A549 (cell line): ENCODE measurements around the gene TEX2. TPM values are rescaled to one million over a fixed set of nuclear protein-coding genes. Genes with fewer than 3 reads are reported as not detected.
"Not testable (repeated sequence)": the region's sequence is repeated elsewhere in the genome, so short reads cannot be mapped to it uniquely, and the experiment has no call there.

Source experiments
- ATAC-seq, 2 experiments: fragments of 200-7000 bp in 1 of 2; fragments of >200 bp in 1 of 2; cut with Nextera tagmentation in 1 of 2; cut with Tn5 transposase in 1 of 2; 3 replicates each; pipeline versions ENCODE4 v1.8.0 to v1.9.1; 2018 to 2020; ENCODE audit warnings: mild to moderate bottlenecking in 1 of 2, moderate library complexity in 1 of 2
- CTCF ChIA-PET: fragments of 300-600 bp; sonication (Branson Sonifier 250); formaldehyde crosslinking; extraction: SDS; loops from one replicate; lab custom pipeline; 2021; ENCODE audit warnings: antibody characterized with exemption, inconsistent platforms; lab: Yijun Ruan, JAX
- POLR2A ChIA-PET: fragments of 350-600 bp; formaldehyde crosslinking; extraction: SDS; loops from one replicate; lab custom pipeline; 2021; ENCODE audit warnings: antibody characterized with exemption, inconsistent platforms; lab: Yijun Ruan, JAX
- DNase-seq, 2 experiments: peaks; one replicate each; pipeline versions ENCODE4 v3.0.0 to v3.0.0-alpha.2; 2011 to 2016; ENCODE audit warnings: low read depth in 1 of 2, low spot score in 1 of 2
- FAIRE-seq: peaks from 2 replicates; lab custom pipeline; 2011; peaks lifted over from hg19 to GRCh38; lab: Jason Lieb, UNC
- H3K27ac ChIP-seq, 2 experiments: fragments of >200 bp; sonication (Bioruptor Twin); formaldehyde crosslinking; 3 replicates each; pipeline ENCODE4 v1.5.1; 2016 to 2017
- H3K4me1 ChIP-seq: fragments of >200 bp; sonication (Bioruptor Twin); formaldehyde crosslinking; 3 replicates; pipeline ENCODE4 v1.6.1; 2016
- H3K4me2 ChIP-seq: fragments of >200 bp; sonication (Bioruptor Twin); formaldehyde crosslinking; 3 replicates; pipeline ENCODE4 v1.6.1; 2016
- H3K4me3 ChIP-seq: fragments of >200 bp; sonication (Bioruptor Twin); formaldehyde crosslinking; 3 replicates; pipeline ENCODE4 v1.5.1; 2016
- H3K9me3 ChIP-seq: fragments of >200 bp; sonication (Bioruptor Twin); formaldehyde crosslinking; 3 replicates; pipeline ENCODE4 v1.6.1; 2016
- ATOH8 ChIP-seq: fragments of 250-450 bp; sonication (Bioruptor Pico); IDR thresholded peaks from 2 replicates; pipeline ENCODE4 v1.5.0; 2020; ENCODE audit warnings: low read depth, mild to moderate bottlenecking, moderate library complexity
- BHLHE40 ChIP-seq: IDR thresholded peaks from 2 replicates; pipeline ENCODE4 v1.6.1; 2012; ENCODE audit warnings: low read depth, low read length, inconsistent platforms
- CBX2 ChIP-seq: fragments of 200-600 bp; sonication (generic); IDR thresholded peaks from 2 replicates; pipeline ENCODE4 v1.6.1; 2016; ENCODE audit warnings: low read depth, mild to moderate bottlenecking, borderline replicate concordance
- CHD2 ChIP-seq: fragments of 150-350 bp; IDR thresholded peaks from 2 replicates; pipeline ENCODE4 v1.6.1; 2014; ENCODE audit warnings: low read length; ENCODE audit not compliant: partially characterized antibody
- CHD4 ChIP-seq: fragments of 200-600 bp; sonication (generic); IDR thresholded peaks from 2 replicates; pipeline ENCODE4 v1.6.1; 2016; ENCODE audit warnings: antibody characterized with exemption, mild to moderate bottlenecking, borderline replicate concordance
- FOSB ChIP-seq: fragments of 250-450 bp; sonication (Bioruptor Pico); IDR thresholded peaks from 2 replicates; pipeline ENCODE4 v1.5.0; 2020; ENCODE audit warnings: mild to moderate bottlenecking, moderate library complexity
- FOXS1 ChIP-seq: fragments of 250-450 bp; sonication (Bioruptor Pico); IDR thresholded peaks from 2 replicates; pipeline ENCODE4 v1.5.0; 2020; ENCODE audit warnings: mild to moderate bottlenecking, moderate library complexity
- HDAC2 ChIP-seq: fragments of 200-600 bp; sonication (generic); IDR thresholded peaks from 2 replicates; pipeline ENCODE4 v1.6.1; 2016
- HES2 ChIP-seq: fragments of >200 bp; sonication (Bioruptor Twin); formaldehyde crosslinking; IDR thresholded peaks from 2 replicates; pipeline ENCODE4 v1.6.1; 2016
- HEYL ChIP-seq: fragments of 250-450 bp; sonication (Bioruptor Pico); IDR thresholded peaks from 2 replicates; pipeline ENCODE4 v1.8.0; 2021; ENCODE audit warnings: mild to moderate bottlenecking, moderate library complexity
- HOXB5 ChIP-seq: fragments of 250-450 bp; sonication (Bioruptor Pico); IDR thresholded peaks from 2 replicates; pipeline ENCODE4 v1.5.0; 2020; ENCODE audit warnings: mild to moderate bottlenecking, moderate library complexity
- JUNB ChIP-seq: fragments of >200 bp; sonication (Bioruptor Twin); formaldehyde crosslinking; IDR thresholded peaks from 2 replicates; pipeline ENCODE4 v1.6.1; 2016
- KDM1A ChIP-seq: fragments of 200-600 bp; sonication (generic); IDR thresholded peaks from 2 replicates; pipeline ENCODE4 v1.6.1; 2016; ENCODE audit warnings: low read depth, mild to moderate bottlenecking
- KDM5A ChIP-seq: fragments of 200-600 bp; sonication (generic); IDR thresholded peaks from 2 replicates; pipeline ENCODE4 v1.6.1; 2016; ENCODE audit warnings: antibody characterized with exemption, mild to moderate bottlenecking
- MAX ChIP-seq: IDR thresholded peaks from 2 replicates; pipeline ENCODE4 v1.6.1; 2012
- MAZ ChIP-seq: fragments of 150-350 bp; IDR thresholded peaks from 2 replicates; pipeline ENCODE4 v1.6.1; 2014; ENCODE audit warnings: antibody characterized with exemption, low read depth, low read length, borderline replicate concordance
- MYC ChIP-seq: IDR thresholded peaks from 2 replicates; pipeline ENCODE4 v1.6.1; 2012; ENCODE audit warnings: mild to moderate bottlenecking, inconsistent platforms, low read length, improper control_type of control experiment, borderline replicate concordance
- NPAS2 ChIP-seq: fragments of 250-450 bp; sonication (Bioruptor Pico); IDR thresholded peaks from 2 replicates; pipeline ENCODE4 v1.8.0; 2022; ENCODE audit warnings: mild to moderate bottlenecking, moderate library complexity, borderline replicate concordance
- NR3C1 ChIP-seq: fragments of >200 bp; sonication (Bioruptor Twin); formaldehyde crosslinking; IDR thresholded peaks from 3 replicates; pipeline ENCODE4 v1.6.1; 2017
- POLR2A ChIP-seq: IDR thresholded peaks from 2 replicates; pipeline ENCODE4 v1.6.1; 2012; ENCODE audit warnings: mild to moderate bottlenecking, low read length
- POLR2AphosphoS2 ChIP-seq: conservative IDR thresholded peaks from 2 replicates; pipeline ENCODE4 v1.6.1; 2012; ENCODE audit warnings: low read length, improper control_type of control experiment, inconsistent platforms
- RAD21 ChIP-seq, 2 experiments: fragments of >200 bp in 1 of 2; sonication (Bioruptor Twin) in 1 of 2; formaldehyde crosslinking in 1 of 2; IDR thresholded peaks in 1 of 2; conservative IDR thresholded peaks in 1 of 2; 2 replicates in 1 of 2; 3 replicates in 1 of 2; pipeline ENCODE4 v1.6.1; 2012 to 2018; ENCODE audit warnings: inconsistent platforms in 1 of 2
- REST ChIP-seq: fragments of 200-600 bp; sonication (generic); IDR thresholded peaks from 2 replicates; pipeline ENCODE4 v1.6.1; 2016; ENCODE audit warnings: antibody characterized with exemption, mild to moderate bottlenecking, moderate library complexity
- SREBF2 ChIP-seq: fragments of 450-650 bp; IDR thresholded peaks from 2 replicates; pipeline ENCODE4 v1.6.1; 2014; ENCODE audit warnings: mild to moderate bottlenecking, moderate library complexity
- WGBS: methylation state at CpG from one replicate; pipeline ENCODE4 v1.1.6; 2017; ENCODE audit errors: missing lambda C conversion rate; 5-methylcytosine and 5-hydroxymethylcytosine counted together
- polyA plus RNA-seq, 4 experiments: library from polyadenylated mRNA; depleted of rRNA in 3 of 4; stranded (reverse); fragments of >200 nt; fragmentation: RNase III in 1 of 4; extraction: RNeasy Plus Mini Kit Qiagen cat#74134 plus additional on column Dnase treatment in 1 of 4; gene quantifications; 2 replicates in 3 of 4; 3 replicates in 1 of 4; pipeline ENCODE4 v1.2.3, GENCODE V29; 2011 to 2017

The TEX2 gene
- polyA plus RNA-seq, 2 of the 4 experiments (the other 2 are of a cell fraction) = 9.3 to 16.2 TPM

- H3K27ac ChIP-seq = no peak overlapping the region
- H3K4me1 ChIP-seq = peaks cover 53% of the 10 kb centered on the region
- no peak overlapping the region for H3K4me3 ChIP-seq
- CTCF ChIA-PET = interaction anchor here (1.2 to 29.0 kb wide), 5 partner anchors 9 to 220 kb away, joined by 3 to 863 read pairs (median 3); no protein-coding TSS in a partner anchor
- FAIRE-seq (no peak), DNase-seq (no peak)
- no peaks in the 10 kb centered on the region for H3K9me3 ChIP-seq
- POLR2A ChIA-PET = no interaction called here
- TF ChIP-seq POLR2AphosphoS2 (no peak), RAD21 (conservative IDR thresholded peaks at IDR 0.05 in 1 of 2, IDR thresholded peaks at IDR 0.05 in 1 of 2) (no peak), CHD2 (no peak), HDAC2 (no peak), ATOH8 (CRISPR knock-in tag) (no peak)
- TF ChIP-seq, all 56 proteins: peak for 0
- no peak for ATAC-seq
- WGBS = 93% methylated on average over 3 of the region's 3 CpGs
- H3K4me2 ChIP-seq = no peak overlapping the region
Measured at GRCh38 chr17:64124609-64125008, 138.5 kb downstream of the TEX2 start.

GRCh38 chr17:64123114-64123513 lies 139.9 kb downstream of the TEX2 start:
- FAIRE-seq = no peak
- no peak for DNase-seq
- ATAC-seq = no peak
- ChIA-PET CTCF (interaction anchor here (1.1 to 29.0 kb wide), 4 partner anchors 10 to 92 kb away, joined by 3 to 863 read pairs (median 11); no protein-coding TSS in a partner anchor), POLR2A (no interaction called here)
- Histone ChIP-seq H3K4me1 (peaks cover 58% of the 10 kb centered on the region), H3K4me2 (peak overlapping the region; percentile 29), H3K9me3 (no peaks in the 10 kb centered on the region), H3K4me3 (no peak overlapping the region), H3K27ac (no peak overlapping the region)
- 69% methylated on average over 4 of the region's 4 CpGs for WGBS
- no peak for TF ChIP-seq CBX2
- TF ChIP-seq SREBF2 = no peak
- no peak for TF ChIP-seq MAZ
- no peak for TF ChIP-seq MYC
- TF ChIP-seq ATOH8 (CRISPR knock-in tag) = no peak
- no peak for TF ChIP-seq JUNB
- TF ChIP-seq POLR2A = no peak
- TF ChIP-seq CHD4 = no peak
- TF ChIP-seq MAX = no peak
- no peak for TF ChIP-seq HEYL (CRISPR knock-in tag)
- no peak for TF ChIP-seq HES2
- no peak for TF ChIP-seq NPAS2 (CRISPR knock-in tag)
- no peak for TF ChIP-seq REST
- TF ChIP-seq FOXS1 (CRISPR knock-in tag) = no peak
- TF ChIP-seq HOXB5 (CRISPR knock-in tag) = no peak
- no peak for TF ChIP-seq BHLHE40
- no peak for TF ChIP-seq KDM5A
- TF ChIP-seq FOSB = no peak
- TF ChIP-seq KDM1A = no peak
- no peak for TF ChIP-seq NR3C1

- ChIA-PET POLR2A (interaction anchor here (0.9 to 1.4 kb wide), 2 partner anchors 9 to 24 kb away, joined by 4 read pairs; partner anchors contain the start of gene ERN1), CTCF (interaction anchor here (0.7 to 29.0 kb wide), 9 partner anchors 11 to 217 kb away, joined by 3 to 863 read pairs (median 3); partner anchors contain the start of gene GH1)
- H3K4me3 ChIP-seq, H3K9me3 ChIP-seq, DNase-seq, H3K27ac ChIP-seq, ATAC-seq, H3K4me2 ChIP-seq, FAIRE-seq: not testable (repeated sequence)
- peaks cover 48% of the 10 kb centered on the region for H3K4me1 ChIP-seq
- WGBS = 93% methylated on average over 13 of the region's 13 CpGs
Measured at GRCh38 chr17:64120972-64121786, 141.9 kb downstream of the TEX2 start.
